Measurements from ENCODE around the gene PHF14. TPM values are rescaled to one million over a fixed set of nuclear protein-coding genes. Genes with fewer than 3 reads are reported as not detected.

PHF14 gene
- total RNA-seq, 1 donor from 2014 or later: 63.9 TPM

GRCh38 chr7:11035661-11036060 is 62.0 kb downstream of the PHF14 start:
- no peak overlapping the region for H3K27ac Mint-ChIP-seq

DNA sequence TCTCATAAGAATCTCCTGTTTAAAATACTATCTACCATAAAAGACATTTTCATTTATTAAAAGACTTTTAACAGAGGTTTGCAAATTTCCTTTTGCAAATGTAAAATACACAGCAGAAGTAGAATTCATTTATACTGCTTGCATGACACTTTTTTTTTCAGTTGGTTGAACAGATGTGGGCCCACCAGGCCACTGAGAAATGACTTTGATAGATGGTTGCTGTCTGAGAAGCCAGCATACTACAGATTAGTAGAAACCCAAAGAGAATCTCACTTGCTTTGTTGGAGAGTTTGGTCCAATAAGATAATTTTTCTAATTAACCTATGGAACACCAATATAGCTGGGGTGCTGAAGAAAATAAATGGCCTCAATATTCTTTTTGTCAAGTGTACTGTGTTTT is 66.3 kb downstream of the PHF14 start:
- Mint-ChIP-seq H3K4me3 (ENCODE audit: low read depth) (no peak overlapping the region), H3K27ac (no peak overlapping the region), H3K27me3 (no peaks in the 10 kb centered on the region), H3K4me1 (ENCODE audit: low read depth) (no peaks in the 10 kb centered on the region), H3K9me3 (ENCODE audit: low read depth) (no peaks in the 10 kb centered on the region), H3K36me3 (ENCODE audit: insufficient read depth) (peaks cover 22% of the 10 kb centered on the region)
- TF ChIP-seq, protein P1, sequence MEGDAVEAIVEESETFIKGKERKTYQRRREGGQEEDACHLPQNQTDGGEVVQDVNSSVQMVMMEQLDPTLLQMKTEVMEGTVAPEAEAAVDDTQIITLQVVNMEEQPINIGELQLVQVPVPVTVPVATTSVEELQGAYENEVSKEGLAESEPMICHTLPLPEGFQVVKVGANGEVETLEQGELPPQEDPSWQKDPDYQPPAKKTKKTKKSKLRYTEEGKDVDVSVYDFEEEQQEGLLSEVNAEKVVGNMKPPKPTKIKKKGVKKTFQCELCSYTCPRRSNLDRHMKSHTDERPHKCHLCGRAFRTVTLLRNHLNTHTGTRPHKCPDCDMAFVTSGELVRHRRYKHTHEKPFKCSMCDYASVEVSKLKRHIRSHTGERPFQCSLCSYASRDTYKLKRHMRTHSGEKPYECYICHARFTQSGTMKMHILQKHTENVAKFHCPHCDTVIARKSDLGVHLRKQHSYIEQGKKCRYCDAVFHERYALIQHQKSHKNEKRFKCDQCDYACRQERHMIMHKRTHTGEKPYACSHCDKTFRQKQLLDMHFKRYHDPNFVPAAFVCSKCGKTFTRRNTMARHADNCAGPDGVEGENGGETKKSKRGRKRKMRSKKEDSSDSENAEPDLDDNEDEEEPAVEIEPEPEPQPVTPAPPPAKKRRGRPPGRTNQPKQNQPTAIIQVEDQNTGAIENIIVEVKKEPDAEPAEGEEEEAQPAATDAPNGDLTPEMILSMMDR (IDR thresholded peaks at IDR 0.05; ENCODE audit: unreplicated experiment): no peak
- no peak for DNase-seq (ENCODE audit: low spot score, unreplicated experiment)

More at GRCh38 chr7:11035661-11036060, 62.0 kb downstream of the PHF14 start:
- peaks cover 17% of the 10 kb centered on the region for H3K36me3 Mint-ChIP-seq (ENCODE audit: insufficient read depth)
- H3K4me1 Mint-ChIP-seq (ENCODE audit: low read depth): no peaks in the 10 kb centered on the region
- H3K9me3 Mint-ChIP-seq (ENCODE audit: low read depth): no peaks in the 10 kb centered on the region
- no peak overlapping the region for H3K4me3 Mint-ChIP-seq (ENCODE audit: low read depth)
- TF ChIP-seq, protein P1 (IDR thresholded peaks at IDR 0.05; ENCODE audit: unreplicated experiment): no peak
- DNase-seq (ENCODE audit: low spot score, unreplicated experiment): no peak
- H3K27me3 Mint-ChIP-seq: no peaks in the 10 kb centered on the region

DNA sequence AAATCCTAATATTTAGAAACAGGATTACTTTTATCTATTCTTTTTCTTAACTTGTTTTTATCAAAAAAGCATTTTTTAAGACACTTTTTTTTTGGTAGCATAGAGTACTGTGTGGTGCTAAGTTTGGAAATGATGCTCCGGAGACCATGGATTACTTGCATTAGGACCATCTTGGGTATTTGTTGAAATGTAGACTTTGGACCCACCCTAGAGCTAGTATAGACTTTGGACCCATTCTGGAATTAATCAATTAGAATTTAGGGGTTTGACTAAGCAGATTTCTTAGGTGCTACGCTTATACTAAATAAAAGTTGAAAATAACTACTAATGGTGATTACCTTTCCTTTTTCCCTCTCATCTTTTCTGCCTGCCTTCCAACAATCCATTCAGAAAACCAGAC is 80.4 kb downstream of the PHF14 start:
- Mint-ChIP-seq H3K4me3 (ENCODE audit: low read depth) (no peak overlapping the region), H3K4me1 (ENCODE audit: low read depth) (peaks cover 2% of the 10 kb centered on the region), H3K27me3 (no peaks in the 10 kb centered on the region), H3K36me3 (ENCODE audit: insufficient read depth) (peaks cover 15% of the 10 kb centered on the region), H3K27ac (no peak overlapping the region), H3K9me3 (ENCODE audit: low read depth) (no peaks in the 10 kb centered on the region)
- DNase-seq (ENCODE audit: low spot score, unreplicated experiment): no peak
- TF ChIP-seq, protein P1 (IDR thresholded peaks at IDR 0.05; ENCODE audit: unreplicated experiment): no peak

DNA sequence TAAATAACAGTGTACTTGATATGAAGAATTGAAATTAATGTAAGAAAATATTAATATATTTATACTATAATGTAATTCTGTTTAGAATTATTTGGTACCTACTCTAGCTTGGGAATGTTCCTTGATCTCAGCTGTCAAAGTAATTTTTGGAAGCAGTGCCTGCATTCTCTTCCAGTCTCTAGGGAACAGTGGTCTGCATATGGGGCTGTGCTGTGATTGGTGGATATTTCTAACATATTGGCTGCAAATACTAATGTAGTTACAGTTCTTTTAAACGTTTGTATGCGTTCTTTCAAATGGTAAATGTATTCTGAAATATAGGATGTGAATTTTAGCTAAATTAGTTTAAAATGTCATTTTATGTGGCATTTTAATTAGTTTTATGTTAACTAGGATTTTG is 87.2 kb downstream of the PHF14 start:
- TF ChIP-seq, protein P1 (IDR thresholded peaks at IDR 0.05; ENCODE audit: unreplicated experiment): no peak
- no peak overlapping the region for H3K4me3 Mint-ChIP-seq (ENCODE audit: low read depth)
- H3K36me3 Mint-ChIP-seq (ENCODE audit: insufficient read depth): peaks cover 12% of the 10 kb centered on the region
- H3K27me3 Mint-ChIP-seq: no peaks in the 10 kb centered on the region
- H3K9me3 Mint-ChIP-seq (ENCODE audit: low read depth): no peaks in the 10 kb centered on the region
- no peak for DNase-seq (ENCODE audit: low spot score, unreplicated experiment)
- H3K4me1 Mint-ChIP-seq (ENCODE audit: low read depth): no peaks in the 10 kb centered on the region
- no peak overlapping the region for H3K27ac Mint-ChIP-seq

DNA sequence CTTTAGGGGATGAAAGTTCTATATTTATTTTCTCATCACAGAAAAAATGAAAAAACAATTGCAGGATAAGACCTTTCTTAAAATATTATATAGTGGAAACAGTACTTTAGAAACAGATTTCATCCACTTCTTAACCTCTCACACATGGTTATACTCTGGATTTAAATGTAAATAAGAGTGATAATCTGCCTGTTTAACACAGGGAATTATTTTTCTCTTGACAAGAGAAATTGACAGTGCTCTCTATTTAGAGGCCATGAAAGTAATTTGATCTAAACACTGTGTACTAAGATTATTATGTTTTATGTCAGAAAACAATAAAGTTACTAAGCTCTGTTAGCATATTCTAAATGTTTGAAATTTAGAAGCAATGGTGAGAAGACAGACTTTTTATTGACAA is 88.4 kb downstream of the PHF14 start:
- H3K4me1 Mint-ChIP-seq (ENCODE audit: low read depth): no peaks in the 10 kb centered on the region

More for the DNA sequence above, 88.4 kb downstream of the PHF14 start:
- Mint-ChIP-seq H3K4me3 (ENCODE audit: low read depth) (no peak overlapping the region), H3K27ac (no peak overlapping the region), H3K36me3 (ENCODE audit: insufficient read depth) (peaks cover 14% of the 10 kb centered on the region), H3K27me3 (no peaks in the 10 kb centered on the region), H3K9me3 (ENCODE audit: low read depth) (no peaks in the 10 kb centered on the region)
- TF ChIP-seq, protein P1 (IDR thresholded peaks at IDR 0.05; ENCODE audit: unreplicated experiment): no peak
- no peak for DNase-seq (ENCODE audit: low spot score, unreplicated experiment)

Data from progenitor cell of endocrine pancreas (in vitro differentiated cells).